HG02885 (cell line): ENCODE data around the gene MSL1.
"Not testable (repeated sequence)": the region's sequence is repeated elsewhere in the genome, so short reads cannot be mapped to it uniquely, and the experiment has no call there.

Experiments
- ATAC-seq: cut with Tn5 transposase; IDR thresholded peaks from one replicate; pipeline ENCODE4 v1.9.1; 2021; ENCODE audit warnings: mild to moderate bottlenecking; ENCODE audit not compliant: unreplicated experiment, poor library complexity

The MSL1 gene

GRCh38 chr17:40122999-40123810 is 1.4 kb downstream of the MSL1 start:
- ATAC-seq, result peak; percentile 20

GRCh38 chr17:40123811-40124114 is 2.0 kb downstream of the MSL1 start:
- ATAC-seq, result no peak

GRCh38 chr17:40124279-40125141 is 2.7 kb downstream of the MSL1 start:
- no peak for ATAC-seq

- ATAC-seq, result no peak
Measured at GRCh38 chr17:40129498-40129897, 7.7 kb downstream of the MSL1 start.

- ATAC-seq, result no peak
Measured at GRCh38 chr17:40130352-40131042, 8.7 kb downstream of the MSL1 start.

GRCh38 chr17:40134184-40134583 is 12.4 kb downstream of the MSL1 start:
- no peak for ATAC-seq

- no peak for ATAC-seq
Measured at GRCh38 chr17:40135817-40136216, 14.0 kb downstream of the MSL1 start.

- ATAC-seq, result peak; percentile 13
Measured at GRCh38 chr17:40139566-40140058, 17.8 kb downstream of the MSL1 start.

- ATAC-seq, result not testable (repeated sequence)
Measured at GRCh38 chr17:40143166-40143565, 21.4 kb downstream of the MSL1 start.

GRCh38 chr17:40145476-40145875 is 23.7 kb downstream of the MSL1 start:
- ATAC-seq, result no peak

- ATAC-seq, result no peak
Measured at GRCh38 chr17:40148527-40148926, 26.8 kb downstream of the MSL1 start.

- no peak for ATAC-seq
Measured at GRCh38 chr17:40150276-40150675, 28.5 kb downstream of the MSL1 start.

GRCh38 chr17:40151414-40151963 is 29.7 kb downstream of the MSL1 start:
- ATAC-seq, result no peak

GRCh38 chr17:40153603-40154236 is 31.9 kb downstream of the MSL1 start:
- ATAC-seq, result no peak

GRCh38 chr17:40157973-40158372 is 36.2 kb downstream of the MSL1 start:
- ATAC-seq, result no peak

- no peak for ATAC-seq
Measured at GRCh38 chr17:40158438-40159013, 36.8 kb downstream of the MSL1 start.

- ATAC-seq, result no peak
Measured at GRCh38 chr17:40159456-40159855, 37.7 kb downstream of the MSL1 start.

- no peak for ATAC-seq
Measured at GRCh38 chr17:40167685-40168261, 46.0 kb downstream of the MSL1 start.

GRCh38 chr17:40168262-40168832 is 46.6 kb downstream of the MSL1 start:
- no peak for ATAC-seq
